Urothelium cell line (cell line): ENCODE data around the gene DENND1A.

Experiments
- DNase-seq: peaks from one replicate; pipeline ENCODE4 v3.0.0; 2011; ENCODE audit warnings: low spot score, mixed read lengths
- FAIRE-seq: peaks from 2 replicates; lab custom pipeline; 2011; peaks lifted over from hg19 to GRCh38; lab: Jason Lieb, UNC

Gene DENND1A

GRCh38 chr9:123696476-123696875, 233.4 kb downstream of the DENND1A start:
- DNase-seq (no peak), FAIRE-seq (no peak)

- no peak for DNase-seq
- no peak for FAIRE-seq
These were observed 234.5 kb downstream of the DENND1A start for GRCh38 chr9:123695386-123695785.

- no peak for DNase-seq
- FAIRE-seq, result no peak
These were observed 238.1 kb downstream of the DENND1A start for GRCh38 chr9:123691765-123692303.

GRCh38 chr9:123689701-123690428, 240.1 kb downstream of the DENND1A start:
- FAIRE-seq (no peak), DNase-seq (no peak)

GRCh38 chr9:123687246-123687751, 242.6 kb downstream of the DENND1A start:
- no peak for FAIRE-seq
- DNase-seq, result no peak

GRCh38 chr9:123686829-123687192, 243.1 kb downstream of the DENND1A start:
- FAIRE-seq (no peak), DNase-seq (no peak)

- no peak for DNase-seq
- no peak for FAIRE-seq
These were observed 243.6 kb downstream of the DENND1A start for GRCh38 chr9:123686131-123686828.

GRCh38 chr9:123685489-123686083, 244.3 kb downstream of the DENND1A start:
- FAIRE-seq (no peak), DNase-seq (no peak)

- FAIRE-seq (no peak), DNase-seq (no peak)
These were observed 245.4 kb downstream of the DENND1A start for GRCh38 chr9:123684393-123685149.

- FAIRE-seq, result no peak
- no peak for DNase-seq
These were observed 247.2 kb downstream of the DENND1A start for GRCh38 chr9:123682746-123683145.

- no peak for DNase-seq
- FAIRE-seq, result no peak
These were observed 249.6 kb downstream of the DENND1A start for GRCh38 chr9:123680352-123680751.

GRCh38 chr9:123679330-123679987, 250.5 kb downstream of the DENND1A start:
- DNase-seq (no peak), FAIRE-seq (no peak)

- FAIRE-seq (no peak), DNase-seq (no peak)
These were observed 251.0 kb downstream of the DENND1A start for GRCh38 chr9:123678878-123679329.

GRCh38 chr9:123678038-123678877, 251.7 kb downstream of the DENND1A start:
- FAIRE-seq (no peak), DNase-seq (no peak)

- DNase-seq (no peak), FAIRE-seq (no peak)
These were observed 253.1 kb downstream of the DENND1A start for GRCh38 chr9:123676869-123677268.

GRCh38 chr9:123669346-123669745, 260.6 kb downstream of the DENND1A start:
- no peak for FAIRE-seq
- no peak for DNase-seq

GRCh38 chr9:123663529-123663928, 266.4 kb downstream of the DENND1A start:
- FAIRE-seq (no peak), DNase-seq (no peak)

GRCh38 chr9:123662057-123662776, 267.7 kb downstream of the DENND1A start:
- FAIRE-seq (no peak), DNase-seq (no peak)
